ENCODE measurements around the gene LMF1. TPM values are rescaled to one million over a fixed set of nuclear protein-coding genes. Genes with fewer than 3 reads are reported as not detected.

Gene LMF1
- total and polyA plus RNA-seq, 2 donors from 2014 or later = 15.4 to 28.6 TPM

DNA sequence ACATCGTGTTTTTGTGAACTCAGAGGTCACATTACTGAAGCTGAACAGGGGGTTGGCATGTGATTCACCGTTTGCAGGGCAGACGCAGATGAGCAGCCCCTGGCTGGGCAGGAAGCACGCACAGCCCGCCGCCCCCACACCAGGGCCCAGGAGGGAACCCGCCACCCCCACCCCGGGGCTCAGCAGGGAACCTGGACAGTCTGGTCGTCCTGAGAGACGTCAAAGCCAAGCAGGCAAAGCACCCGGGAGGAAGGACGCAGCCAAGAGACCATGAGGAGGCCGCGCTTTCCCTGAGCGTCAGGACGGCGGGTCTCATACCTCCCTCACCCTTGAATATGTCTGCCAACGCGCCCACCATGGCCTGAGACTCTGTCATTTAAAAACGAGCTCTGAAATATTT, 60.6 kb downstream of the LMF1 start:
- no peak for DNase-seq

GRCh38 chr16:909281-910000, 61.3 kb downstream of the LMF1 start:
- Histone ChIP-seq H3K36me3 (ENCODE audit: control insufficient read depth in 2 of 3, insufficient read depth in 3 of 3, low read length in 3 of 3) (peaks cover 0 to 3% (median 3%) of the 10 kb centered on the region in 3 donors), H3K4me3 (ENCODE audit: low read length in 3 of 3) (no peak overlapping the region), H3K4me1 (ENCODE audit: control insufficient read depth in 2 of 3, insufficient read depth in 2 of 3, low read depth in 1 of 3, low read length in 3 of 3) (no peaks in the 10 kb centered on the region), H3K9ac (ENCODE audit: low read length in 3 of 3) (no peak overlapping the region), H3K27me3 (ENCODE audit: control insufficient read depth, insufficient read depth, low read length) (no peaks in the 10 kb centered on the region), H3K27ac (ENCODE audit: low read depth in 2 of 2, low read length in 2 of 2) (no peak overlapping the region), H3K9me3 (ENCODE audit: control insufficient read depth in 2 of 3, insufficient read depth in 1 of 3, low read length in 3 of 3) (peaks cover 0 to 5% (median 0%) of the 10 kb centered on the region in 3 donors)
- intact Hi-C loops (cut with DNase I) = no loop called here
- no peak for DNase-seq
- no peak for FAIRE-seq
- TF ChIP-seq, protein P1, sequence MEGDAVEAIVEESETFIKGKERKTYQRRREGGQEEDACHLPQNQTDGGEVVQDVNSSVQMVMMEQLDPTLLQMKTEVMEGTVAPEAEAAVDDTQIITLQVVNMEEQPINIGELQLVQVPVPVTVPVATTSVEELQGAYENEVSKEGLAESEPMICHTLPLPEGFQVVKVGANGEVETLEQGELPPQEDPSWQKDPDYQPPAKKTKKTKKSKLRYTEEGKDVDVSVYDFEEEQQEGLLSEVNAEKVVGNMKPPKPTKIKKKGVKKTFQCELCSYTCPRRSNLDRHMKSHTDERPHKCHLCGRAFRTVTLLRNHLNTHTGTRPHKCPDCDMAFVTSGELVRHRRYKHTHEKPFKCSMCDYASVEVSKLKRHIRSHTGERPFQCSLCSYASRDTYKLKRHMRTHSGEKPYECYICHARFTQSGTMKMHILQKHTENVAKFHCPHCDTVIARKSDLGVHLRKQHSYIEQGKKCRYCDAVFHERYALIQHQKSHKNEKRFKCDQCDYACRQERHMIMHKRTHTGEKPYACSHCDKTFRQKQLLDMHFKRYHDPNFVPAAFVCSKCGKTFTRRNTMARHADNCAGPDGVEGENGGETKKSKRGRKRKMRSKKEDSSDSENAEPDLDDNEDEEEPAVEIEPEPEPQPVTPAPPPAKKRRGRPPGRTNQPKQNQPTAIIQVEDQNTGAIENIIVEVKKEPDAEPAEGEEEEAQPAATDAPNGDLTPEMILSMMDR (IDR thresholded peaks at IDR 0.05; ENCODE audit: borderline replicate concordance, extremely low read depth, insufficient read depth) = no peak

More for the DNA sequence above, 60.6 kb downstream of the LMF1 start:
- H3K4me3 ChIP-seq (ENCODE audit: low read length in 3 of 3) = no peak overlapping the region
- FAIRE-seq = no peak
- intact Hi-C loops (cut with DNase I) = no loop called here
- H3K36me3 ChIP-seq (ENCODE audit: control insufficient read depth in 2 of 3, insufficient read depth in 3 of 3, low read length in 3 of 3) = peaks cover 0 to 3% (median 3%) of the 10 kb centered on the region in 3 donors
- H3K9ac ChIP-seq (ENCODE audit: low read length in 3 of 3) = no peak overlapping the region
- no peaks in the 10 kb centered on the region for H3K27me3 ChIP-seq (ENCODE audit: control insufficient read depth, insufficient read depth, low read length)
- TF ChIP-seq, protein P1 (IDR thresholded peaks at IDR 0.05; ENCODE audit: borderline replicate concordance, extremely low read depth, insufficient read depth) = no peak
- H3K9me3 ChIP-seq (ENCODE audit: control insufficient read depth in 2 of 3, insufficient read depth in 1 of 3, low read length in 3 of 3) = peaks cover 0 to 5% (median 0%) of the 10 kb centered on the region in 3 donors
- H3K27ac ChIP-seq (ENCODE audit: low read depth in 2 of 2, low read length in 2 of 2) = no peak overlapping the region
- no peaks in the 10 kb centered on the region for H3K4me1 ChIP-seq (ENCODE audit: control insufficient read depth in 2 of 3, insufficient read depth in 2 of 3, low read depth in 1 of 3, low read length in 3 of 3)

- Histone ChIP-seq H3K4me1 (ENCODE audit: control insufficient read depth in 2 of 3, insufficient read depth in 2 of 3, low read depth in 1 of 3, low read length in 3 of 3) (no peaks in the 10 kb centered on the region), H3K27ac (ENCODE audit: low read depth in 2 of 2, low read length in 2 of 2) (no peak overlapping the region), H3K9me3 (ENCODE audit: control insufficient read depth in 2 of 3, insufficient read depth in 1 of 3, low read length in 3 of 3) (peaks cover 0 to 5% (median 0%) of the 10 kb centered on the region in 3 donors), H3K36me3 (ENCODE audit: control insufficient read depth in 2 of 3, insufficient read depth in 3 of 3, low read length in 3 of 3) (peaks cover 0 to 3% (median 3%) of the 10 kb centered on the region in 3 donors), H3K4me3 (ENCODE audit: low read length in 3 of 3) (no peak overlapping the region), H3K9ac (ENCODE audit: low read length in 3 of 3) (no peak overlapping the region), H3K27me3 (ENCODE audit: control insufficient read depth, insufficient read depth, low read length) (no peaks in the 10 kb centered on the region)
- FAIRE-seq (no peak), DNase-seq (peak in 1 of 5 donors; percentile 39)
- intact Hi-C loops (cut with DNase I) = no loop called here
- TF ChIP-seq, protein P1 (IDR thresholded peaks at IDR 0.05; ENCODE audit: borderline replicate concordance, extremely low read depth, insufficient read depth) = no peak
Observed at GRCh38 chr16:908526-909155, 62.1 kb downstream of the LMF1 start.

All from kidney (tissue), 14 donors.